Body of pancreas (tissue), 4 donors: ENCODE results near the gene MIEF2.

Source experiments
- POLR2A ChIP-seq, 3 donors: fragments of 450-650 bp; IDR thresholded peaks; one replicate each; pipeline ENCODE4 v1.6.1; 2016; ENCODE audit warnings: antibody characterized with exemption in 3 of 3, mild to moderate bottlenecking in 2 of 3
- TF ChIP-seq, protein P1 (sequence below), 7 experiments: fragments of 450-650 bp in 4 of 7; fragments of 200-600 bp in 3 of 7; sonication (generic) in 3 of 7; IDR thresholded peaks; one replicate each; pipeline ENCODE4 v1.5.1; 2016 to 2019; ENCODE audit warnings: antibody characterized with exemption in 7 of 7

DNA sequence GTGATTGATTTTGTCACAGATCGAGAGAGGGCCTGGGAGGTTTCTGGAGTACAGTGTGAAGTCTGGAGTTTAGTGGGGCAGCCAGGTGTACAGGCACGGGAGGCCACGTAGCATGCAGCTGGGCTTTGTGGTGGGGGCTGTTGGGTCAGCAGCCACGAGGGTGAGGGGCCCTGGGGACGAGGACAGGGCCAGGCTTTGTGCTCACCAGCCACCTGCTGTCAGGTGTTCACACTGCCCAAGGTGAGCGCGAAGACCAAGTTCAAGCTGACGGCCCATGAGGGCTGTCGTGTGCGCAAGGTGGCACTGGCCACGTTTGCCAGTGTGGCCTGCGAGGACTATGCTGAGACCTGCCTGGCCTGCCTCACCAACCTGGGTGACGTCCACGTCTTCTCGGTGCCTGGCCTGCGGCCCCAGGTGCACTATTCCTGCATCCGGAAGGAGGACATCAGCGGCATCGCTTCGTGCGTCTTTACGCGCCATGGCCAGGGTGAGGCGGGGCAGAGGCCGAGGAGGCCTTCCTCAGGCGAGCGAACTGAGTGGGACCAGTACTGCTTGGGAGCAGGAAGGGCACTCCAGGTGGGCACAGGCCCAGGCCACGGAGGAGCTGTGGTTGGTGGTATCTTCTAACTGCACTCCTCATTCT lies 19.1 kb upstream of the MIEF2 start:
- TF ChIP-seq, protein P1, sequence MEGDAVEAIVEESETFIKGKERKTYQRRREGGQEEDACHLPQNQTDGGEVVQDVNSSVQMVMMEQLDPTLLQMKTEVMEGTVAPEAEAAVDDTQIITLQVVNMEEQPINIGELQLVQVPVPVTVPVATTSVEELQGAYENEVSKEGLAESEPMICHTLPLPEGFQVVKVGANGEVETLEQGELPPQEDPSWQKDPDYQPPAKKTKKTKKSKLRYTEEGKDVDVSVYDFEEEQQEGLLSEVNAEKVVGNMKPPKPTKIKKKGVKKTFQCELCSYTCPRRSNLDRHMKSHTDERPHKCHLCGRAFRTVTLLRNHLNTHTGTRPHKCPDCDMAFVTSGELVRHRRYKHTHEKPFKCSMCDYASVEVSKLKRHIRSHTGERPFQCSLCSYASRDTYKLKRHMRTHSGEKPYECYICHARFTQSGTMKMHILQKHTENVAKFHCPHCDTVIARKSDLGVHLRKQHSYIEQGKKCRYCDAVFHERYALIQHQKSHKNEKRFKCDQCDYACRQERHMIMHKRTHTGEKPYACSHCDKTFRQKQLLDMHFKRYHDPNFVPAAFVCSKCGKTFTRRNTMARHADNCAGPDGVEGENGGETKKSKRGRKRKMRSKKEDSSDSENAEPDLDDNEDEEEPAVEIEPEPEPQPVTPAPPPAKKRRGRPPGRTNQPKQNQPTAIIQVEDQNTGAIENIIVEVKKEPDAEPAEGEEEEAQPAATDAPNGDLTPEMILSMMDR (IDR thresholded peaks at IDR 0.05): no peak
- TF ChIP-seq POLR2A (IDR thresholded peaks at IDR 0.05): no peak
